Epithelial cell of esophagus (primary cell): ENCODE results near the gene SNX24.
A peak's percentile ranks its signal among the peaks of the same experiment; 100 is the strongest.

Experiments
- DNase-seq: peaks from one replicate; pipeline ENCODE4 v3.0.0; 2010; ENCODE audit warnings: low read depth
- H3K4me3 ChIP-seq: 2 replicates; pipeline ENCODE4 v1.5.1; 2011; ENCODE audit warnings: mild to moderate bottlenecking, low read length, control low read depth
- TF ChIP-seq, protein P1 (sequence below): IDR thresholded peaks from 2 replicates; pipeline ENCODE4 v1.5.1; 2011; ENCODE audit warnings: low read depth, mild to moderate bottlenecking, low read length, control low read depth, inconsistent platforms; ENCODE audit not compliant: insufficient read depth; ENCODE audit errors: missing control alignments

The SNX24 gene, protein sequence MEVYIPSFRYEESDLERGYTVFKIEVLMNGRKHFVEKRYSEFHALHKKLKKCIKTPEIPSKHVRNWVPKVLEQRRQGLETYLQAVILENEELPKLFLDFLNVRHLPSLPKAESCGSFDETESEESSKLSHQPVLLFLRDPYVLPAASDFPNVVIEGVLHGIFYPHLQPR

DNA sequence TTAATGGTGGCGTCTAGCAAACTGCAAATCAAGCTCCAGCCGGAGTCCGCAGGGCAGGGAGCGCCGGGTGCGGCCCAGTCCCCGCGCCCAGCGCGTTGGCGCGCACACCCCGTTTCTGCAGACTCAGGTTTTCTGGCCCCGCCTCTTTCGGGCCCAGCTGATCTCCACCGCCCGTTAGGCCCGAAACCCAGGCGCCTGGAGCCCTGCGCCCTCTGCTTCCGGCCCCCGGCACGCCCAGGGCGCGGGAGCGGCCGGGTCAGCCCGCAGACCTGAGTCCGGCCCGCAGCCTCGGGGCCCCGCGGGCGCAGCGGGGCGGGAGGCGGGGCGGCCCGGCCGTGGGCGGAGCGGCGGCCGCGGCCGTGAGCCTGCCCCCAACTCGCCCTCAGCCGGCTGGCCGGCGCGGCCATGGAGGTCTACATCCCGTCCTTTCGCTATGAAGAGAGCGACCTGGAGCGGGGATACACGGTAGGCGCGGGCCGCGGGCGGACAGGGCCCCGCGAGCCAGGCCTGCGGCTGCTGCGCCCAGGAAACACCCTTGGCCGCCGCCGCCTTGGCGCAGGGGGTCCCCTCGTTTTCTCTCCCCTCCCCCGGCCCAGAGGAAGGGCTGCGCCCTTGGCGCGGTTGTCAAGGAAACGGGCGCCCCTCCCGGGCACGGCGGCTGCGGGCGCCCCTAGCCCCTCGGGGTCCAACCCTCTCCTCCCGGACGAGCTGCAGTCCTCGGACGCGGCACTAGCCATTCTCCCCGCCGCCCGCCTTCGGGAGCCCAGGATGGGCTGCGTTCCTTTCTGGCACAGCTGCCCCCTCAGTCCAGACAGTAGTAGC, at the start of gene SNX24:
Gene SNX24 (plus strand): TSS at position 385 of the 822 bp plus-strand sequence. CDS start 21 bp downstream, at position 406.
- TF ChIP-seq, protein P1, sequence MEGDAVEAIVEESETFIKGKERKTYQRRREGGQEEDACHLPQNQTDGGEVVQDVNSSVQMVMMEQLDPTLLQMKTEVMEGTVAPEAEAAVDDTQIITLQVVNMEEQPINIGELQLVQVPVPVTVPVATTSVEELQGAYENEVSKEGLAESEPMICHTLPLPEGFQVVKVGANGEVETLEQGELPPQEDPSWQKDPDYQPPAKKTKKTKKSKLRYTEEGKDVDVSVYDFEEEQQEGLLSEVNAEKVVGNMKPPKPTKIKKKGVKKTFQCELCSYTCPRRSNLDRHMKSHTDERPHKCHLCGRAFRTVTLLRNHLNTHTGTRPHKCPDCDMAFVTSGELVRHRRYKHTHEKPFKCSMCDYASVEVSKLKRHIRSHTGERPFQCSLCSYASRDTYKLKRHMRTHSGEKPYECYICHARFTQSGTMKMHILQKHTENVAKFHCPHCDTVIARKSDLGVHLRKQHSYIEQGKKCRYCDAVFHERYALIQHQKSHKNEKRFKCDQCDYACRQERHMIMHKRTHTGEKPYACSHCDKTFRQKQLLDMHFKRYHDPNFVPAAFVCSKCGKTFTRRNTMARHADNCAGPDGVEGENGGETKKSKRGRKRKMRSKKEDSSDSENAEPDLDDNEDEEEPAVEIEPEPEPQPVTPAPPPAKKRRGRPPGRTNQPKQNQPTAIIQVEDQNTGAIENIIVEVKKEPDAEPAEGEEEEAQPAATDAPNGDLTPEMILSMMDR: no peak
- DNase-seq: peak; percentile 83

DNA sequence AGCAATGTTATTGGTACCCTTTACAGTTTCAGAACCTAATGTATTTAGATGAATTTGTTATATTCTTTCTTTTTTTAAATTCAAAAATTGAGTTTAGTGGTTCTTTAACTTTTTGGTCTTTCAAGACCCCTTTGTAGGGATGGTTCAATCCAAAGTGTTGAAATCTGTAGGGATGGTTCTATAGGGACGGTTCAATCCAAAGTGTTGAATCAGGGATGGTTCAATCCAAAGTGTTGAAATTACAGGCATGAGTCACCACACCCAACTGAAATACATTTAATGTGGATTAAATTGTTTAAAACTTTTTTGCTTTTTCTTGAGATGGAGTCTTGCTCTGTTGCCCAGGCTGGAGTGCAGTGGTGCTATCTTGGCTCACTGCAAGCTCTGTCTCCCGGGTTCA, 39.9 kb upstream of the SNX24 start:
- peak; percentile 71 for DNase-seq
- H3K4me3 ChIP-seq: no peak overlapping the region
- TF ChIP-seq, protein P1: no peak

More for the DNA sequence above, at the start of gene SNX24:
- H3K4me3 ChIP-seq: peak within 1 kb of the TSS; percentile 59

DNA sequence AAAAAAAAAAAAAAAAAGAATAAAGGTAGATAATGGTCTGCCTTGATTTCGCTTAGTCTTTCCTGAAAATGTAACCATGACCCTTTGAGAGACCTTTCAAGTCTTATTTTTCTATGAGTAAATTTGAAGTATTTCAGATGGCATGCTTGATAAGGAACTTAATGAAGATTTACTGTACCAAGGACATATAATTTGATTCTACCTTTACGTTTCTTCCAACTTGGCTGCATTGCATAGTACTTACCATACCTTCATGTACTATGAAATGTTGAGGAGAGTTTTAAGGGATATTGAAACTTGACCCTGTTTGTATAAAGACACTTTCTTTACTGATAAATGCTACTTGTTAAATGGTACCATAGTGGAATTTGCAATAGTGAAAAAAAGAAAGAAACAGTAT, 35.0 kb upstream of the SNX24 start:
- no peak for DNase-seq
- TF ChIP-seq, protein P1: no peak
- no peak overlapping the region for H3K4me3 ChIP-seq

DNA sequence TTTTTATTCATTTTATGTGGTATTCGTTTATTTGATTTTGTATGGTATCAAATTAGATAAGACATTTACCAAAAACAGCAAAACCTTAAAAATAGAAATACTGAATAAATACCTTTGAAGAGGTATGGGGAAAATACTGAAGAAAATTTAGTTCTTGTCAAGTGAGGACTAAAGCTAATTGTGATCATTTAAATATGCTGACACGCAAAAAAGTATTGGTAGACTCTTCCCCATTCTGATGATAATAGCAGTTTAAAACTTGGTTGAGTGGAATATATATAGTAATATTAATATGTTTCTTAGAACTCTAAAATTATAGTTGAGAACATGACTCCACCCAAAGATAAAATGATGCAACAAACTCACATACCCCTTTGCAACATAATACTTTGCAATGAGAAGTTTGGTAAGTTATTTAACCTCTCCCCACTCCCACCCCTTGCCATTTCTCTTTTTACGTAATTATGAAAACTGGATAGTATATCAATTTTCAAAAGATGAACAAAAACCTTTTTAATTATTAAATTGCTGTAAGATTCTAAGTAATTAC, 30.1 kb upstream of the SNX24 start:
- TF ChIP-seq, protein P1: no peak
- DNase-seq: no peak
- no peak overlapping the region for H3K4me3 ChIP-seq

- DNase-seq: no peak
- H3K4me3 ChIP-seq: no peak overlapping the region
- TF ChIP-seq, protein P1: no peak
These were observed 28.7 kb upstream of the SNX24 start for GRCh38 chr5:122816756-122817155.

DNA sequence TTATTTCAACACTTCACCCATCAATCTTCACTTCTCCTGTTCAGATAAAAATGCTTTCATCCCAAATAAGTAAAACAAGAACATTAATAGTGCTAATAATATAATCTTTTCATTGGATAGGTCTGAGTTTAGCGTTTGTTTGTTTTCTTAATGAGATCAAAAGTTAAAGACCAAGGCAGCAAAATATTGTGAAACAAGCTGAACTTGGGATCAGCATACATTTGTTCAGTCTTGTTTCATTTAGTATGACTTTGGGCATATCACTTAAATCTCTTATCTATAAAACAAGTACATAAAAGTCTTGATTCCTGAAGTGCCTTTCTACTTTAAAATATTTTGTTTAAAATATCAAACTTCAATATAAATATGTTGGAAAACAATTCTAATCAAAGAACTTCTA, 13.4 kb upstream of the SNX24 start:
- TF ChIP-seq, protein P1: no peak
- H3K4me3 ChIP-seq: no peak overlapping the region

More for the DNA sequence above, 13.4 kb upstream of the SNX24 start:
- DNase-seq: no peak
